ENCODE results near the gene FRRS1L.

Gene FRRS1L

GRCh38 chr9:109101810-109102209, 65.2 kb downstream of the FRRS1L start:
- DNase-seq (ENCODE audit: low read depth), result no peak

- DNase-seq (ENCODE audit: low read depth), result no peak
Observed at GRCh38 chr9:109101202-109101595, 65.8 kb downstream of the FRRS1L start.

GRCh38 chr9:109100543-109101201, 66.4 kb downstream of the FRRS1L start:
- no peak for DNase-seq (ENCODE audit: low read depth)

- no peak for DNase-seq (ENCODE audit: low read depth)
Observed at GRCh38 chr9:109098960-109099308, 68.1 kb downstream of the FRRS1L start.

- no peak for DNase-seq (ENCODE audit: low read depth)
Observed at GRCh38 chr9:109098171-109098959, 68.7 kb downstream of the FRRS1L start.

- DNase-seq (ENCODE audit: low read depth), result no peak
Observed at GRCh38 chr9:109097146-109097545, 69.9 kb downstream of the FRRS1L start.

GRCh38 chr9:109095321-109095720, 71.7 kb downstream of the FRRS1L start:
- DNase-seq (ENCODE audit: low read depth), result no peak

- no peak for DNase-seq (ENCODE audit: low read depth)
Observed at GRCh38 chr9:109094268-109094667, 72.8 kb downstream of the FRRS1L start.

- no peak for DNase-seq (ENCODE audit: low read depth)
Observed at GRCh38 chr9:109092587-109092986, 74.5 kb downstream of the FRRS1L start.

GRCh38 chr9:109092051-109092580, 74.9 kb downstream of the FRRS1L start:
- no peak for DNase-seq (ENCODE audit: low read depth)

GRCh38 chr9:109088221-109088620, 78.8 kb downstream of the FRRS1L start:
- DNase-seq (ENCODE audit: low read depth), result no peak

GRCh38 chr9:109087795-109088194, 79.3 kb downstream of the FRRS1L start:
- no peak for DNase-seq (ENCODE audit: low read depth)

GRCh38 chr9:109086221-109086620, 80.8 kb downstream of the FRRS1L start:
- DNase-seq (ENCODE audit: low read depth), result no peak

GRCh38 chr9:109085510-109085909, 81.5 kb downstream of the FRRS1L start:
- no peak for DNase-seq (ENCODE audit: low read depth)

GRCh38 chr9:109083813-109084405, 83.1 kb downstream of the FRRS1L start:
- DNase-seq (ENCODE audit: low read depth), result no peak

GRCh38 chr9:109083141-109083540, 83.9 kb downstream of the FRRS1L start:
- no peak for DNase-seq (ENCODE audit: low read depth)

- no peak for DNase-seq (ENCODE audit: low read depth)
Observed at GRCh38 chr9:109082091-109082620, 84.9 kb downstream of the FRRS1L start.

All from activated T-cell treated with anti-CD3 and anti-CD28 coated beads for 24 hours (primary cell).